ENCODE measurements around the gene P2RY6. TPM values are rescaled to one million over a fixed set of nuclear protein-coding genes. Genes with fewer than 3 reads are reported as not detected.
"Not testable (repeated sequence)": the region's sequence is repeated elsewhere in the genome, so short reads cannot be mapped to it uniquely, and the experiment has no call there.

P2RY6 gene
- total RNA-seq, 2 experiments from 2014 or later = not detected

GRCh38 chr11:73232487-73232886 lies 39.7 kb upstream of the P2RY6 start:
- H3K4me1 Mint-ChIP-seq; DNase-seq; H3K36me3 Mint-ChIP-seq; H3K9me3 Mint-ChIP-seq (ENCODE audit: low read depth); CTCF ChIA-PET; H3K27ac Mint-ChIP-seq; ATAC-seq; H3K27me3 Mint-ChIP-seq; H3K4me3 Mint-ChIP-seq: not testable (repeated sequence)

GRCh38 chr11:73233211-73233610 lies 38.9 kb upstream of the P2RY6 start:
- DNase-seq (no peak), ATAC-seq (no peak)
- Mint-ChIP-seq H3K27me3 (no peaks in the 10 kb centered on the region), H3K9me3 (ENCODE audit: low read depth) (no peaks in the 10 kb centered on the region), H3K4me1 (no peaks in the 10 kb centered on the region), H3K36me3 (no peaks in the 10 kb centered on the region), H3K27ac (no peak overlapping the region), H3K4me3 (no peak overlapping the region)
- CTCF ChIA-PET = interaction anchor here (1.3 to 2.1 kb wide), 2 partner anchors 11 to 56 kb away, joined by 5 to 6 read pairs; no protein-coding TSS in a partner anchor

DNA sequence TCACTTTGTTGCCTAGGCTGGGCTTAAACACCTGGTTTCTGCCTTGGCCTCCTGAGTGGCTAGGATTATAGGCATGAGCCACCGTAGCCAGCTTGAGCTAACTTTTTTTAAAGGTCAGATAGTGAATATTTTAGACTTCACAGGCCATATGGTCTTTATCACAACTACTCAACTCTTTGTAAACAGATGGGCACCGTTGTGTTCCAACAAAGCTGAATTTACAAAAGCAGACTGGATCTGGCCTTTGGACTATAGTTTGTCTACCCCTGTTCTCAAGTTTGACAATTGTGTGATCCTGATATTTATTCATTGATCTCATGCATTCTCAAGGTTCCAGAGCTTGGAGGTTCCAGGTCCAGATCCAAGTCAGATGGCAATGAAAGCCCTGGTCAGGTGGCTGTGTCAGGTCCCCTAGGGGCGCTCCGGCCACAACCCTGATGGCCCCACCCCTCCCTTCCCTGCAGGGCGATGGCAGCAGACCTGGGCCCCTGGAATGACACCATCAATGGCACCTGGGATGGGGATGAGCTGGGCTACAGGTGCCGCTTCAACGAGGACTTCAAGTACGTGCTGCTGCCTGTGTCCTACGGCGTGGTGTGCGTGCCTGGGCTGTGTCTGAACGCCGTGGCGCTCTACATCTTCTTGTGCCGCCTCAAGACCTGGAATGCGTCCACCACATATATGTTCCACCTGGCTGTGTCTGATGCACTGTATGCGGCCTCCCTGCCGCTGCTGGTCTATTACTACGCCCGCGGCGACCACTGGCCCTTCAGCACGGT lies 38.3 kb upstream of the P2RY6 start:
- Mint-ChIP-seq H3K27me3 (no peaks in the 10 kb centered on the region), H3K27ac (no peak overlapping the region), H3K4me1 (no peaks in the 10 kb centered on the region), H3K9me3 (ENCODE audit: low read depth) (no peaks in the 10 kb centered on the region), H3K4me3 (no peak overlapping the region), H3K36me3 (no peaks in the 10 kb centered on the region)
- DNase-seq (no peak), ATAC-seq (no peak)
- CTCF ChIA-PET = interaction anchor here (1.3 to 2.1 kb wide), 2 partner anchors 11 to 55 kb away, joined by 5 to 6 read pairs; no protein-coding TSS in a partner anchor

DNA sequence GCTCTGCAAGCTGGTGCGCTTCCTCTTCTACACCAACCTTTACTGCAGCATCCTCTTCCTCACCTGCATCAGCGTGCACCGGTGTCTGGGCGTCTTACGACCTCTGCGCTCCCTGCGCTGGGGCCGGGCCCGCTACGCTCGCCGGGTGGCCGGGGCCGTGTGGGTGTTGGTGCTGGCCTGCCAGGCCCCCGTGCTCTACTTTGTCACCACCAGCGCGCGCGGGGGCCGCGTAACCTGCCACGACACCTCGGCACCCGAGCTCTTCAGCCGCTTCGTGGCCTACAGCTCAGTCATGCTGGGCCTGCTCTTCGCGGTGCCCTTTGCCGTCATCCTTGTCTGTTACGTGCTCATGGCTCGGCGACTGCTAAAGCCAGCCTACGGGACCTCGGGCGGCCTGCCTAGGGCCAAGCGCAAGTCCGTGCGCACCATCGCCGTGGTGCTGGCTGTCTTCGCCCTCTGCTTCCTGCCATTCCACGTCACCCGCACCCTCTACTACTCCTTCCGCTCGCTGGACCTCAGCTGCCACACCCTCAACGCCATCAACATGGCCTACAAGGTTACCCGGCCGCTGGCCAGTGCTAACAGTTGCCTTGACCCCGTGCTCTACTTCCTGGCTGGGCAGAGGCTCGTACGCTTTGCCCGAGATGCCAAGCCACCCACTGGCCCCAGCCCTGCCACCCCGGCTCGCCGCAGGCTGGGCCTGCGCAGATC lies 37.5 kb upstream of the P2RY6 start:
- Mint-ChIP-seq H3K27ac (no peak overlapping the region), H3K4me3 (no peak overlapping the region), H3K36me3 (no peaks in the 10 kb centered on the region), H3K4me1 (no peaks in the 10 kb centered on the region), H3K27me3 (no peaks in the 10 kb centered on the region), H3K9me3 (ENCODE audit: low read depth) (no peaks in the 10 kb centered on the region)
- DNase-seq = no peak
- CTCF ChIA-PET = interaction anchor here (1.0 to 3.3 kb wide), 4 partner anchors 10 to 54 kb away, joined by 3 to 15 read pairs (median 6); no protein-coding TSS in a partner anchor
- ATAC-seq = no peak

GRCh38 chr11:73235236-73235786 lies 36.8 kb upstream of the P2RY6 start:
- no peak for ATAC-seq
- Mint-ChIP-seq H3K4me1 (no peaks in the 10 kb centered on the region), H3K9me3 (ENCODE audit: low read depth) (no peaks in the 10 kb centered on the region), H3K27me3 (no peaks in the 10 kb centered on the region), H3K27ac (no peak overlapping the region), H3K36me3 (no peaks in the 10 kb centered on the region), H3K4me3 (no peak overlapping the region)
- no peak for DNase-seq
- CTCF ChIA-PET = interaction anchor here (1.0 to 3.3 kb wide), 6 partner anchors 11 to 56 kb away, joined by 3 to 15 read pairs (median 6); no protein-coding TSS in a partner anchor

DNA sequence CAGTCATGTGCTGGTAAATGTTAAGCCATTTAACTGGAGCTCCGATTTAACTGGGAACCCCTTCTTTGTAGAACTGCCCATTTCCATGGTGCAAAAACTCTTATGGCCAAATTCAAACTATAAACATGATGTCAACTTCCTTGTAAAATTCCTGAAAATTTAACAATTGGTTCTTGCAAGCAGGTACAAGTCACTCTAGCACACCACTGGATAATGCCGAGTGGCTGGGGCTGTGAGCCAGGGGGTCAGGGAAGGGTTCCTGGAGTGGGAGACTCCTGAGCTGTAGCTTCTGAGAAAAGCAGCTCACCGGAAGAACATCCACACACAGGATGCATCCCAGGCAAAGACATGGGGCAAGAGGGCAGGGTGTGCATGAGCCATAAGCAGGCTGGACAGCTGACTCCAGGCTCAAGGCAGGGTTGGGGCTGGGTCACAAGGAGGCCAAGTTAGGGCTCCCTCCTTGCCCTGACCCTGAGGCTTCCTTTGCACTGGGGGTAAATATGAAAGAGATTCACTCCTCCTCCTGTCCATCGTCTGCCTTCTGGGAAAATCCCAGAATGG lies 35.9 kb upstream of the P2RY6 start:
- ATAC-seq (no peak), DNase-seq (no peak)
- Mint-ChIP-seq H3K27me3 (no peaks in the 10 kb centered on the region), H3K4me1 (no peaks in the 10 kb centered on the region), H3K4me3 (no peak overlapping the region), H3K9me3 (ENCODE audit: low read depth) (no peaks in the 10 kb centered on the region), H3K27ac (no peak overlapping the region), H3K36me3 (no peaks in the 10 kb centered on the region)
- CTCF ChIA-PET = interaction anchor here (0.6 to 3.3 kb wide), 17 partner anchors 9 to 440 kb away, joined by 3 to 15 read pairs (median 4); no protein-coding TSS in a partner anchor

- Mint-ChIP-seq H3K4me1 (no peaks in the 10 kb centered on the region), H3K36me3 (no peaks in the 10 kb centered on the region), H3K27me3 (peaks cover 3% of the 10 kb centered on the region), H3K27ac (no peak overlapping the region), H3K9me3 (ENCODE audit: low read depth) (no peaks in the 10 kb centered on the region), H3K4me3 (no peak overlapping the region)
- ATAC-seq (peak; percentile 57), DNase-seq (peak; percentile 54)
- CTCF ChIA-PET = interaction anchor here (0.6 to 3.3 kb wide), 17 partner anchors 8 to 441 kb away, joined by 3 to 15 read pairs (median 4); no protein-coding TSS in a partner anchor
Measured at GRCh38 chr11:73236854-73237253, 35.3 kb upstream of the P2RY6 start.

DNA sequence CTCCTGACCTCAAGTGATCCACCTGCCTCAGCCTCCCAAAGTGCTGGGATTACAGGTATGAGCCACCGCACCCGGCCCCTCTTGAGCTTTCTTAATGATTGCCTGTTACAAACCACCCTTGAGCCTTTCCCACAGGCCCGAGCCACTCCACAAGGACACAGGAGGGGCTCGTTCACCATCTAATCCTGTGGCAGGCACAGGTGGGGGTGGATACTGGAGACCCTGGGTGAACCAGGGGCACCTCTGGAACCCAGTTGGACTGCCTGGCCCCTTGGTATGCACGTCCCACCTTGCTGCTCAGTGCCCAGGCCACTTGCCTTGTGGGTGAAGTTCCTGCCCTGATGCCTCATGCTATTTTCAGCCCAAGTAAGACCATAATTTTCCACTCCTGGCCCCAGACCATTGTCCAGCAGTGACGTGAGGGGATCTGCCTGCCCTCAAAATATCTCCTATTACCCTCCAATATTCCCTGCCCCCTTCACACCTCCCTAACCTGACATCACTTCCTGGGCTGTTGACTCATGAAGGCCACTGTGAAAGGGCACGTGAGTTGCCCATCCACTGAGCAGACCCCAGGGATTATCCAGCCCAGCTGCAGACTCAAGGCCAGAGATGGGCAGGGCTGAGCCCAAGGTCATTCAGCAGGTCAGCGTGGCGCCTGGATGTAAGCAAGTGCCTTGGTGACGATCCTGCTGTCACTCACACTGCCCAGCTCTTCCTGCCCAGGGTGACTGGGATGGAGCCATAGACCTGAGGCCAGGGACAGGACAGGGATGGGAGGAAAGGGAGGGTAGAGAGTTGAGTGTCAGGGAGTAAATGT lies 34.5 kb upstream of the P2RY6 start:
- Mint-ChIP-seq H3K27ac (no peak overlapping the region), H3K4me1 (peaks cover under 1% of the 10 kb centered on the region), H3K27me3 (peaks cover 4% of the 10 kb centered on the region), H3K36me3 (no peaks in the 10 kb centered on the region), H3K4me3 (no peak overlapping the region), H3K9me3 (ENCODE audit: low read depth) (no peaks in the 10 kb centered on the region)
- CTCF ChIA-PET = interaction anchor here (0.9 to 3.3 kb wide), 10 partner anchors 7 to 89 kb away, joined by 3 to 15 read pairs (median 4); no protein-coding TSS in a partner anchor
- ATAC-seq (no peak), DNase-seq (no peak)

- Mint-ChIP-seq H3K36me3 (no peaks in the 10 kb centered on the region), H3K27ac (no peak overlapping the region), H3K27me3 (peaks cover 5% of the 10 kb centered on the region), H3K4me1 (peaks cover 3% of the 10 kb centered on the region), H3K9me3 (ENCODE audit: low read depth) (no peaks in the 10 kb centered on the region), H3K4me3 (no peak overlapping the region)
- CTCF ChIA-PET = interaction anchor here (0.9 to 1.9 kb wide), 2 partner anchors 11 to 53 kb away, joined by 3 to 9 read pairs; no protein-coding TSS in a partner anchor
- ATAC-seq (no peak), DNase-seq (no peak)
Measured at GRCh38 chr11:73239111-73239521, 33.0 kb upstream of the P2RY6 start.

DNA sequence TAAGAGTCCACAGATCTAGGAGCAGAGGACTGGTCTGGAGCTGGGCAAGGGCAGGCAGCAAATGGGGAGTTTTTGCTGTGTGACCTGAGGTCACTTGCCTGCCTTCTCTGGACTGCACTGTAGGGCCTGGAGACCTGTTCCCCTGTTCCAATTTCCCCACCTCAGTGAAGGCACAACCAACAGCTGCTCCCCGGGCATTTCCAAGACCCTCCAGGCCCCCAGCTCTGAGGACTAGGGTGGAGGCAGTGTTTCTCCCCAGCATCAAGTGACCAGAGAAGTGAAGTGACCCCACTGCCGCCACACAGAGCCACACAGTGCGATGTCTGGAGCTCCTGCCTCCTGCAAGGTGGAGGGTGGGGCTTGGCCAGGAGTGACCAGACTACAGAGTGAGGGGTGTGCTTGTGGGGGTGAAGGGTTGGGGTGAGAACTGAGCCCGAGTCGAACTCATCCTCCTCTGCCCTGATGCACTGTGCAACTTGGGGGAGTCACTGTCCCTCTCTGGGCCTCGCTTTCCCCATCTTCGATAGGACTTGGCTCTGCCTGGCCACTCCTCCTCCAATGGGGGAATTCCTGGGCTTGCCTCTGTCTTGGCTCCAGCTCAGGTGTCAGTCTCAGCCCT lies 32.5 kb upstream of the P2RY6 start:
- peaks cover 3% of the 10 kb centered on the region for H3K4me1 Mint-ChIP-seq
- no peak overlapping the region for H3K27ac Mint-ChIP-seq
- no peak for DNase-seq
- H3K36me3 Mint-ChIP-seq = no peaks in the 10 kb centered on the region
- no peak overlapping the region for H3K4me3 Mint-ChIP-seq
- CTCF ChIA-PET = interaction anchor here (0.9 to 1.9 kb wide), 2 partner anchors 11 to 54 kb away, joined by 3 to 9 read pairs; no protein-coding TSS in a partner anchor
- ATAC-seq = no peak
- H3K9me3 Mint-ChIP-seq (ENCODE audit: low read depth) = no peaks in the 10 kb centered on the region
- peaks cover 5% of the 10 kb centered on the region for H3K27me3 Mint-ChIP-seq

DNA sequence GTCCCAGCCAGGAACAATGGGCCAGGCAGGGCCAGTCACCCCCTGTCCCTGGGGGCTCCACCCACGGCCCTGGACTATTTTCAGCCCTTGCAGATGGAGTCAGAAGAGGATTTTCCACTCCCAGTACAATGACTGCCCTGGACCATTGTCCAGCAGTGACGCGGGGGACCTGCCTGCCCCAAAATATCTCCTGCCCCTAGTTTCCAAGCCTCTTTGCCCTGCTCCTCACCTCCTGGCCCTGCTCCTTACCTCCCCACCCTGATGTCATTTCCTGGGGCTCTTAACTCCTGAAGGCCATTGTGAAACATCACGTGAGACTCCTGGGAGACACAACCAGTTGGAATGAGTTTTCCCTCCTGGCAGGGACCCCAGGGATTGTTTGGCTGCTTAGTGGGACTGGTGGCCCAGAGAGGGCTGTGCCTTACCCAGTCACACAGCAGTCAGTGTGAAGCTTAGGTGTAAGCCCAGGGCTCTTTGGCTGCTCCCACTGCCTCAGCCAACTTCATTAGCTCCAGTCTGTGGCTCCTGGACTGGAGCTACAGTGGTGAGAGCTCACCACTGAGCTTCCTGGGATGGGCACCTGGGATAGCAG lies 31.9 kb upstream of the P2RY6 start:
- ATAC-seq (no peak), DNase-seq (no peak)
- CTCF ChIA-PET = interaction anchor here (0.9 to 1.9 kb wide), 4 partner anchors 9 to 55 kb away, joined by 3 to 9 read pairs (median 3); no protein-coding TSS in a partner anchor
- Mint-ChIP-seq H3K27ac (no peak overlapping the region), H3K36me3 (no peaks in the 10 kb centered on the region), H3K4me1 (peaks cover 3% of the 10 kb centered on the region), H3K27me3 (peaks cover 5% of the 10 kb centered on the region), H3K9me3 (ENCODE audit: low read depth) (no peaks in the 10 kb centered on the region), H3K4me3 (no peak overlapping the region)

DNA sequence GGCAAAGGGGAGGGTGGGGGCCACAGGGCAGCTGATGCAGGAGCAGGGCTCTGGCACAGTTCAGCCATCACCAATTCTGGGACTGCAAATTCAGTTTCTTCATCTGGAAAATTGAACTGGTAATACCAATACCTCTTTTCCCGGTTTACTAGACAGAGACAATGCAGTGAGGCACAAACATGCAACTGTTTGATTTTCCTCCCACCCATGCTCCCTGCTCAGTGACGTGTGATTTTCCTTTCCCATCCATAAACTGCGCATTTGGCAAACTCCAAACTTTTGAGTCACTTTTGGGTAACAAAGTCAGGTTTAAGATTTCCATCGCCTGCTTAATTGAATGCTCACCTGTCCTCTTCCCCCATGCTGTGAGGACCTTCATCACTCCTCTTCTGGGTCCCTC lies 30.8 kb upstream of the P2RY6 start:
- DNase-seq (no peak), ATAC-seq (no peak)
- Mint-ChIP-seq H3K27ac (no peak overlapping the region), H3K4me3 (no peak overlapping the region), H3K36me3 (no peaks in the 10 kb centered on the region), H3K9me3 (ENCODE audit: low read depth) (no peaks in the 10 kb centered on the region), H3K4me1 (peaks cover 3% of the 10 kb centered on the region), H3K27me3 (peaks cover 5% of the 10 kb centered on the region)
- CTCF ChIA-PET = interaction anchor here (1.0 to 1.3 kb wide), 2 partner anchors 21 to 48 kb away, joined by 3 read pairs; no protein-coding TSS in a partner anchor

Measured in activated CD8-positive, alpha-beta memory T cell treated with anti-CD3 and anti-CD28 coated beads, Interleukin-2, amount 10 ng/mL, durations not matched to agents 7 days and 5 days (primary cell).